Measurements from ENCODE around the gene ZFAND2A. TPM values are rescaled to one million over a fixed set of nuclear protein-coding genes. Genes with fewer than 3 reads are reported as not detected.

ZFAND2A gene
- total RNA-seq, 1 experiment from 2014 or later, result 51.2 TPM

- H3K27ac ChIP-seq, result no peak overlapping the region
- no peaks in the 10 kb centered on the region for H3K4me1 ChIP-seq (replicated peaks; ENCODE audit: insufficient read depth)
- H3K79me2 ChIP-seq (ENCODE audit: low read depth), result no peaks in the 10 kb centered on the region
- CTCF ChIA-PET, result interaction anchor here (0.6 kb wide), 1 partner anchor 31 kb away, joined by 4 read pairs; no protein-coding TSS in a partner anchor
- no peaks in the 10 kb centered on the region for H3K9me2 ChIP-seq (ENCODE audit: insufficient read depth)
- H3K9me3 ChIP-seq (ENCODE audit: insufficient read depth, low read depth), result no peaks in the 10 kb centered on the region
- POLR2A ChIA-PET (ENCODE audit: unreplicated experiment), result interaction anchor here (0.6 kb wide), 1 partner anchor 17 kb away, joined by 3 read pairs; no protein-coding TSS in a partner anchor
- H3K4me2 ChIP-seq, result no peak overlapping the region
- no peak overlapping the region for H2AFZ ChIP-seq
- H3K4me3 ChIP-seq, result no peak overlapping the region
- no peaks in the 10 kb centered on the region; the same call in 1 of the 2 replicates for H3K36me3 ChIP-seq (ENCODE audit: low read depth)
- 0 out of 2 replicates have a peak, but pooled peaks cover 3% of the 10 kb centered on the region for H4K20me1 ChIP-seq (ENCODE audit: insufficient read depth)
- BruUV-seq (replicated peaks), result no TSS peak
- intact Hi-C loops (cut with micrococcal nuclease; ENCODE audit: unreplicated experiment), result no loop called here
- DNase-seq, result peak in 1 of 2 experiments; percentile 33
- H3K27me3 ChIP-seq (ENCODE audit: insufficient read depth, low read depth), result no peaks in the 10 kb centered on the region
- TF ChIP-seq CTCF (conservative IDR thresholded peaks at IDR 0.05) (no peak), EZH2 (IDR thresholded peaks at IDR 0.05; ENCODE audit: low read depth) (no peak)
- H3F3A ChIP-seq (ENCODE audit: insufficient read depth, low read depth), result peaks cover 9% of the 10 kb centered on the region
Measured at GRCh38 chr7:1169409-1170368, 9.7 kb upstream of the ZFAND2A start.

DNA sequence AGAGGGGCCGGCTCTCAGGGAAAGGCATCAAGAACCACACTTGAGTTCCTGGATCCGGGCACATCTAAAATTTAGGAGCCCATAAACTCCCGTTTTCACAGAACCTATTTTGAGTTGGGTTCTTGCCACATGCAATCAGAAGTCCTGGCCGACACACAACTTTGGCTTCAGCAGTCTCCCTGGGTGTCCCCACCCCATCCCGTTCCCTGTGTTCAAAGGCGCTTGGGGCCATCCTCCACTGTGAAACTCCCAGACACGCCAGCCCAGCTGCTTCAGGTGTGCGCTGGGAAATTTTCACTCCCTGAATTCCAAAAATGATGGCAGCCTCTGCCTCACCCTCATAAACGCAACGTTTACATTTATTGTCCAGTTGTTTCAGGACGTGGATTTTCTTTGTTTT is 8.4 kb upstream of the ZFAND2A start:
- intact Hi-C loops (cut with micrococcal nuclease; ENCODE audit: unreplicated experiment), result no loop called here
- DNase-seq, result no peak
- Histone ChIP-seq H3K4me1 (replicated peaks; ENCODE audit: insufficient read depth) (no peaks in the 10 kb centered on the region), H3K4me2 (no peak overlapping the region), H3F3A (ENCODE audit: insufficient read depth, low read depth) (peaks cover 14% of the 10 kb centered on the region), H3K27me3 (ENCODE audit: insufficient read depth, low read depth) (no peaks in the 10 kb centered on the region), H3K9me3 (ENCODE audit: insufficient read depth, low read depth) (no peaks in the 10 kb centered on the region), H3K4me3 (no peak overlapping the region), H3K79me2 (ENCODE audit: low read depth) (no peaks in the 10 kb centered on the region), H2AFZ (no peak overlapping the region), H3K9me2 (ENCODE audit: insufficient read depth) (no peaks in the 10 kb centered on the region), H3K27ac (no peak overlapping the region), H3K36me3 (ENCODE audit: low read depth) (peaks cover 5% of the 10 kb centered on the region; the same call in 1 of the 2 replicates), H4K20me1 (ENCODE audit: insufficient read depth) (0 out of 2 replicates have a peak, but pooled peaks cover 3% of the 10 kb centered on the region)
- BruUV-seq (replicated peaks), result no TSS peak
- TF ChIP-seq CTCF (conservative IDR thresholded peaks at IDR 0.05) (no peak), EZH2 (IDR thresholded peaks at IDR 0.05; ENCODE audit: low read depth) (no peak)
- CTCF ChIA-PET, result no interaction called here
- POLR2A ChIA-PET (ENCODE audit: unreplicated experiment), result no interaction called here

- no peak for DNase-seq
- Histone ChIP-seq H4K20me1 (ENCODE audit: insufficient read depth) (0 out of 2 replicates have a peak, but pooled peaks cover 3% of the 10 kb centered on the region), H3K4me2 (no peak overlapping the region), H3K9me2 (ENCODE audit: insufficient read depth) (no peaks in the 10 kb centered on the region), H3K36me3 (ENCODE audit: low read depth) (peaks cover 12% of the 10 kb centered on the region; the same call in 1 of the 2 replicates), H3K27me3 (ENCODE audit: insufficient read depth, low read depth) (no peaks in the 10 kb centered on the region), H3K27ac (no peak overlapping the region), H3K79me2 (ENCODE audit: low read depth) (peaks cover 21% of the 10 kb centered on the region), H3K9me3 (ENCODE audit: insufficient read depth, low read depth) (no peaks in the 10 kb centered on the region), H3F3A (ENCODE audit: insufficient read depth, low read depth) (peaks cover 19% of the 10 kb centered on the region), H2AFZ (no peak overlapping the region), H3K4me1 (replicated peaks; ENCODE audit: insufficient read depth) (peaks cover 7% of the 10 kb centered on the region), H3K4me3 (no peak overlapping the region)
- BruUV-seq (replicated peaks), result no TSS peak
- CTCF ChIA-PET, result no interaction called here
- TF ChIP-seq EZH2 (IDR thresholded peaks at IDR 0.05; ENCODE audit: low read depth), result no peak
- TF ChIP-seq CTCF (conservative IDR thresholded peaks at IDR 0.05), result no peak
- POLR2A ChIA-PET (ENCODE audit: unreplicated experiment), result no interaction called here
- intact Hi-C loops (cut with micrococcal nuclease; ENCODE audit: unreplicated experiment), result no loop called here
Measured at GRCh38 chr7:1164436-1164835, 4.4 kb upstream of the ZFAND2A start.

All from PC-9 (cell line).